GM19452 (cell line): ENCODE results near the gene RNF130.

Experiments used
- ATAC-seq: cut with Tn5 transposase; IDR thresholded peaks from one replicate; pipeline ENCODE4 v1.9.1; 2021; ENCODE audit not compliant: unreplicated experiment

Gene RNF130

DNA sequence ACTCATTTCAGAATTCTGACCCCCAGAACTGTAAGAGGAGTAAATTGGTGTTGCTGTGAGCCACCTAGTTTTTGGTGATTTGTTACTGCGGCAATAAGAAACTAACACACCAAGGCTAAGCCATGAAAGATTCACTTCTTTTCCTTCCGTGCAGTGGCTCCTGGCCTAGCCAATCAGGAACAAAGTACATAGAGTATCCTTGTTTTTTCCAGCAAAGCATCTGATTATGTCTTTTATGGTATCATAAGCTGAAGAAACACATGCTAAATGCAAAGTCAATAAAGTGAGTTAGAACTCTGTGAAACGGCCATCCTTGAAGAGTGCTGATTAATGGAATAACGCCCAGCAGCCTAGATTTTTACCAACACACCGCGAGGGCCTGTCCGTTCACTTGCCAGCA lies 11.4 kb downstream of the RNF130 start:
- no peak for ATAC-seq

DNA sequence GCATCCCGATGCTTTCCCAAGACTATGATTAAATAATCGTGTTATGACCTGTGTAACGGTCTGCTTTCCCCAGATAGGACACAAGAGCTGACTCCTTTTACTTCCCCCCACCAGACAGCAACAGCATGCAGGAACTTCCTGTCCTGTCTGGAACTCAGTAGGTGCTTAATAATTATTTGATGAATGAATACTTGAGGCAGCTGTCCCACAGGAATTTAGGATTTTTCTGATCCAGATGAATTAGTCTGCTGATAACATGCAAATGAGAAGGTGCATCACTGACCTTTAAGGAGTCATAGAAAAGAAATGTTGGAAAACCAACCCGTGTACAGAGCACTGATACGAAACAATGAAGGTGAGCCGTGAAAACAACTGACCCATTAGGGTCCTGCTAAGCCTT lies 12.2 kb downstream of the RNF130 start:
- no peak for ATAC-seq

DNA sequence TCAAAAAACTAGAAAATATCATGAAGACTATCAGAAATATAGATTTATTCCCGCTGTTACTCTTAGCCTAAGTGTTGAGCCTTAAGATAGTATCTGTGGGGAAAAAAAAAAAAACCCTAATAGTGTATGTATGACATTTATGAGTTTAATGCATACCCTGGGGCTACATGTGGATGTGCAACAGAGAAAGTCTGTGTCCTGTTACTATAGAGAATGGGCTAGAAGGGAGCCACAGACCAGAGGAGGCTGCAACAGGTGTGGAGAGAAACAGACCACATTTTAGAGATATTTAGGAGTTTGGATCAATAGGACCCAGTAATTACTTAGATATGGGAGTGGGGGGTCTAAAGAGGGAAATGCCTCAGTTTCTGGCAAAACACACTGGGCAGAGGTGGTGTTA lies 15.4 kb downstream of the RNF130 start:
- ATAC-seq: no peak

DNA sequence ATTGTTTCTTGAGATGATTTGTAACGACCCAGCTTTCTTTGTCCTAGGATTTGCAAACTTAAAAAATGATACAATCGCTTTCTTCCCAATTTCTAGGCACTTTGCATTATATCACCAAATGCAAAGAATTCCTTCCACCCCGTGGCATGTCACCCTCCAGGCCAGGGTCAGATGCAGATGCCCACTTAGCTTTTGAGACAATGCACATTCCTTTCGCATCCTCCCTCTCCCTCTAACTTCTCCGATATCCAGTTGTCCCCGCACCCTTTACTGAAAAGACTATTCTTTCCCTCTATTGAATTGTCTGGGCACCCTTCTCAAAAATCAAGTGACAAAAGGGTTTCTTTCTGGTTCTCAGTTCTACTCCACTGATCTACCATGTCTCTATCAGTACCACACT lies 17.3 kb downstream of the RNF130 start:
- ATAC-seq: no peak

DNA sequence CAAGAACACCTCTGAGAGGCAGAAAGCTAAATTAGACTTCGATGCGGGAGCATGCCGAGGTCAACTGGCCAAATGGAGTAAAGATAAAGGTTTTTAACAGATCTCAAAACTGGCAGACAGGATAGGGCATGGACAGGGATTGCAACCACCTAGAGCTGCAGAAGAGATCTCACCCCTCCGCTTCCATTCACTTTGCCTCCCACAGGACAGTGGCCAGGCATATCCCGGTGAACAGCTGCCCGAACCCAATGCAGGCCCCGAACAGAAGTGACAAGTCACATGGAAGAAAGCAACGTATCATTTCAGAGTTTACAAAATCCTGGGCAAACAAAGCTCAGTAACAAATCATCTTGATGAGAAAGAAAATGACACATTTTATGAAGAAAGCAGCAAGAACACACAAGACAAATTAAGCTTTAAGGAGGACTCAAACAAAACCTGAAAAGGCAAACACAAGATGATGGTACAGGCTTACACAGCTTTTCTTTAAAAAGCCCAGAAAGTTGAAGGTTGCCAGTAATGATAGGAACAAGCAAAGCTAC lies 18.4 kb downstream of the RNF130 start:
- no peak for ATAC-seq

DNA sequence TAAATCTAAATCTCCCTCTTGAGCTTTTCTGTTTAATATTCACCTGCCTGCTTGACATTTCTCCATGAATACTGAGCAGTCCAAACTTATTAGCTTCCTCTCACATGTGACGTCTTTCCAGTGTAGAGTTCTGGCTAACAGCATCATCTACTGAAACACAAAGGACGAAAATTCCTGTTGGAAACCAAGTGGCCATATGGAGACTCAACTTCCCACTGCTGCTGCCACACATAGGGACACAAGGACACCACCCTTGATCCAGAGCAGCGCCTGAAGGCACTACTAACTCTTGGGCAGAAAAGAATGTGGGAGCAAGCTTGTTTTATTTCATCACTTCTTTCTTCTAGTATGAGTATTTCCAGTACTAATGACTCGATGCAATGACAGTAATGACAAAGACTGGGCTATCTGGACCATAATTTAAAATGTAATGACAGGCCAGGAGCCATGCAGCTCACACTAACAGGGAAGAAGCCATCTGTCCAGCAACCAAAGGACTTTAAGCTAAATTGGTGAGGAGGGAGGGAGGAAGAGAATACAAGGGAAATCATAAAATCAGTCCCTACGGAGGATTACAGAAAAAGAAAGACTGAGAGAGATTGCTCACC lies 19.2 kb downstream of the RNF130 start:
- no peak for ATAC-seq

DNA sequence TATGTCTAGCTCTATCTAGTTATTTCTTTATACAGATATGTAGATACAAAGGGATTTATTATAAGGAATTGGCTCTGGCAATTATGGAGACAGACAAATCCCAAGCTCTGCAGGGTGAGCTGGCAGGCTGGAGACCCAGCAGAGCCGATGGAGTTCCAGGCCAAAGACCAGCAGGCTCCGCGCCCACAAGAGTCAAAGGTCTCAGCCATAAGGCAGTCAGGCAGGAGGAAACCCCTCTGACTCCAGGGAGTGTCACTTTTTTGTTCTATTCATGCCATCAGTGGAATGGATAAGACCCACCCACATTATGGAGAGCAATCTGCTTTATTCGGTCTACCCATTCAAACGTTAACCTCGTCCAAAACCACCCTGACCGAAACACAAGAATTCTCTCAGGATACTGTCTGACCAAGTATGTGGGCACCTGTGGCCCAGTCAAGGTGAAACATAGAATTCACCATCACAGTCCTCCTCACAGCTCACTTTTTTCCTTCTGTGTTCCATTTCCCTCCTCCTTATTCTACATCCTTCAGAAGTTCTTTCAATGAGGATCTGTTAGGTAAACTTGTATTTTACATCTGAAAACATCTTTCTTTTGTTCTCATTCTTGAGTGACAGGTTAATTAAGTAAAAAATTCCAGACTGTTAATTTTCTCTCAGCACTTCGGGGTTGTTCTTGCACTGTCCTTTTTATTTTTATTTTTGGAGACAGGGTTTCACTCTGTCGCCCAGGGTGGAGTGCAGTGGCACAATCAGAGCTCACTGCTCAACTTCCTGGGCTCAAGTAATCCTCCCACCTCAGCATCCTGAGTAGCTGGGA lies 21.2 kb downstream of the RNF130 start:
- ATAC-seq: no peak

DNA sequence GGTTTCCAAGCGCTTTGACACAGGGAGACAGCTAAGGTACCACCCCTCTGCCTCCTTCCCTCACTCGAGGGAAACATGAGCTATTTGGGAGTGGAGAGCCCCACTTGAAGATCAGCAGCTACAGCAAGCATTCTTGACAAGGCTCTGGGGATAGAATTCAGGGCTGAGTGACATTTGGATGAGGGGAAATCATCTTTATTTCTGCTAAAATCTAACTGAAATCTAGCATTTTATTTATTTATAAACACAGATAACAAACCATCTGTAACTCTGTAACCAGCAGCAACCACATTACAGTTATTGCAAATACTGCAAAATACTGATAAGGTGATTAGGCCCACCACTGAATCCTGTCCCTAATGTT lies 22.4 kb downstream of the RNF130 start:
- no peak for ATAC-seq

DNA sequence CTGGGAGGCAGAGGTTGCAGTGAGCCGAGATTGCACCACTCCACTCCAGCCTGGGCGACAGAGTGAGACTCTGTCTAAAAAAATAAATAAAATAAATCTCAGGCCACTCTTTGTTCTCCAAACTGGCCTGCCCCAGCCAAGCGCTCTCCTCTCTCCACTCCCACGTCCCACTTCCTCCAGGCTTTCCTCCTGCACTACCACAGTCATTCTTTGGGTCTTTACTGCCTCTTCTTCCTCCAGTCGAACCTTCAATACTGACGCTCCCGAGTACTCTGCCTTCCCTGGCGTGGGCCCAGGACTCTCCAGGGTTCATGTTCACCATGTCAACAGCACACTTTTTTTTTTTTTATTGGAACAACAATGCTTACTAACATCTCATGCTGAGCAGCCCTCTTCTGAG lies 23.9 kb downstream of the RNF130 start:
- ATAC-seq: no peak

DNA sequence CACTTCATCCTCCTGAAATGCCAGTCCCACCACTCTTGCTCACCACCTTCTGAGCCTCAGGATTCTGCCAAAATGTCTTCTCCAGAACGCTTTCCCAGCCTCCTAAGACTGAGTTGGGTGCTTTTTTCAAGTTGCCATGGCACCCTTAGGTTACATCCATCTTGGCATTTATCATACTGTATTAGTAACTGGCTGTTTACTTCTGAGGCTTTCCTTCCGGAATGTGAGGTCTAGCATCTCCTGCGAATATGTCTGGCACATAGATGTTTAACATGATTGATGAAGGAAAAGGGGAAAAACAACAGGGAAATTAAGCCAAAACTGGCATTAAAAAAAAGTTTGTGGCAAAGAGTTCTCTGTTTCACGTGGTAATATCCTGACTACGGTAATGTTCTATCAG lies 24.9 kb downstream of the RNF130 start:
- no peak for ATAC-seq

DNA sequence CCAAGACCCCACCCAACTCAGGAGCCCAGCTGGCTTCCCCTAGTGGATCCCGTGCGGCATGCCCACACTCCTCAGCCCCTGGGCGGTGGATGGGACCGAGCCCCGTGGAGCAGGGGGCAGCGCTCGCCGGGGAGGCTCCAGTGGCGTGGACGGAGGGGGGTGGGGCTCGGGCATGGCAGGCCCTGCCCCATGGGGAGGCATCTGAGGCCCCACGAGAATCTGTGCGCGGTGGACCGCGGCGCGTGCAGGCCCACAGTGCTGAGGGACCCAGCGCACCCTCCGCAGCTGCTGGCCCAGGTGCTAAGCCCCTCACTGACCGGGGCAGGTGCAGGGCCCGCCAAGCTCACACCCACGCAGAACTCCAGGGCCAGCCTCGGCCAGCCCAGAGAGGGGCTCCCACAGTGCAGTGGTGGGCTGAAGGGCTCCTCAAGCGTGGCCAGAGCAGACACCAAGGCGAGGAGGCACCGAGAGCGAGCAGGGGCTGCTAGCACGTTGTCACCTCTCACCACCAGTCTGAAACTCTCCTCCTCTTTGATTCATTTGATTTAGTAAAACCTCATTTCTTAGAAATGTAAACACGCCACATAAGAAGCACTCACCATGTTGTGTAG lies 25.6 kb downstream of the RNF130 start:
- ATAC-seq: no peak

DNA sequence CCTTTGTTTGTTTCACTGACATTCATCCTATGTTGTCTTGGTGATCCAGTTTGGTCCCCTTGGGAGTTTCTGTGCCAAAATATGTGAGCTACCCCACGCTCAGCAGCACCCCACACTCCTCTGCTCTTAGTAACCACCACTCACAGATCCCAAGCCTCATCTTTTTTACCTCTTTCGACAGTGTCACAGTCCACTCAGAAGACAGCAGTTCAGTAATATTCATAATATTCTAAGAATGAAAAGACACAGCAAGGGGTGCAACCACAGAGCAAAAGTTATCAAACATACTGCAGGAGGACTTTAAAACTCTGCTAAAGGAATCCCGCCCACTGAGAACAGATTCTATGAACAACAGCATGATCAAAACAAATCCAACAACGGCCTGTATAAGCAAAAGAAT lies 28.2 kb downstream of the RNF130 start:
- ATAC-seq: no peak

DNA sequence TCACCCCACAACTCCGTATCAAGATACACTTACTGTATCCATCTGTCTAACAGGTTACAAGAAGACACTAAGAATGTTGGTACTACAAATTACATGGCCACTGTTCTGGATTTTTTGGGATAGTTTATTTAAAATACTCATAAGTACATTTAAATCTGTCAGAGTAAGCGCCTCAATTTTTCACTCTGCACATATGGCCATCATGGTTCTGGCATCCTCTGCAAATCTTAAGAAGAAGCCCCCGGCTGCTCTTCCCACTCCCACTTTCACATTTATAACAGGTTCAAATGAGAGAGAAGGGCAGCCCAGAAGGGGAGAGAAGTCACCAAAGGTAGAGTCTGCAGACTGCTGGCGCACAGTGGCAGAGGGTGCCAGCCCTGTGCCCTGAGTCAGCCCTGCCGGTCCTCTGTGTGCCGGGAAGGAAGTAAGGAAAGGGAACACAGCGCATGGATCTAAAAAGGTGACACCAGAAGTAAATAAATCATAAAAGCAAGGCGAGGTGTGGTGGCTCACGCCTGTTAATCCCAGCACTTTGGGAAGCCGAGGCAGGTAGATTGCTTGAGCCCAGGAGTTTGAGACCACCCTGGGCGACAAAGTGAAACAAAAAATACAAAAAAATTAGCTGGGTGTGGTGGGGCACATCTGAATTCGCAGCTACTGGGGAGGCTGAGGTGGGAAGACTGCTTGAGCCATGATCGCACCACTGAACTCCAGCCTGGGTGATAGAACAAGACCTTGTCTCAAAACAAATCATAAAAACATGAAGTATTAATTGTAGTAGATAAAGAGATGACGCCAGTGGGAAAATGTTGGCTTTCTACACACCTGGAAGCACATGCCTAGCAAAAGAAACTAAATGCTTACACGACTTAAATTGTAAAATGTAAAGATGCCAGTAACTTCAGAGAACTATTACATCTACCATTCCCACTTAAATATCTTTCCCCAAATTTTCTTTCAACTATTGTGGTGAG lies 30.0 kb downstream of the RNF130 start:
- no peak for ATAC-seq

DNA sequence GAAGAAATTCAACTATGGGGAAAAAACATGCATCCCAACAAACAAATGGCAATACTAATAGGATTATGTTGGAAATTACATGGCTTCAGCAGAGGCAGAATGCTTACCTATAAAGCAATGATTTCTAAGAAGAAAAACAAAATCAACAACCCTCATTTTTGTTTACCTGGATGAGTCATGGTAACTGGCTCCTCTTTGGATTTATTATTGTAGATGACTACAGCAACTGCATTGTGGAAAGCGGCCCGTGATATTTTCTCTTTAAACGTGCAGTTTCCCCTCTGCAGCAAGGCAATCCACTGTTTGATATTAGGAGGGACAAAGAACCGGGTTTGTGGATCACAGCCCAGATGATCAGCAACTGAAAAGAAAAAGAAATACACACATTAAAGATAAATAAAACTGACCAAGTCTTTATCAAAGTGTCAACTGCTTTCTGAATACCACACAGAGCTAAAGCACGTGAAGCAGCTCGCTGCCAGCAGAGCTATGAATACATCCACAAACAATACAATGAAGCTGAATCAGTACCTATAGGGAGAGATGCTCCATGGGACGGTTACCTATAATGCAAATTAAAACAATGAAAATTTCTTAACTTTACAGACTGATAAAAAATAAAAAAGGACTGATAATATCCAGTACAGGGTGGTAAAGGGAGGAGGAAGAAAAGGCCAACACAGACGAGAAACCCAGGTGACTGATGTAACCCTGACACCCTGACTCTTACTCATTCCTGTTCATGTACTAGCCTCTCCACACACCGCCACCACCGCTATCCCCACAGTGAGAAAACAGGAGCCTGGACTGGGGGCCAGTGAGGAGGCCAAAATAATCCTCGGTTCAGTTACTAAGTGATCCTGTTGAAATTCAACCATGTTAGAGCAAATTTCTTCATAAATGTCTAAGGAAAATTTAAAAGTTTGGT lies 31.0 kb downstream of the RNF130 start:
- ATAC-seq: no peak

DNA sequence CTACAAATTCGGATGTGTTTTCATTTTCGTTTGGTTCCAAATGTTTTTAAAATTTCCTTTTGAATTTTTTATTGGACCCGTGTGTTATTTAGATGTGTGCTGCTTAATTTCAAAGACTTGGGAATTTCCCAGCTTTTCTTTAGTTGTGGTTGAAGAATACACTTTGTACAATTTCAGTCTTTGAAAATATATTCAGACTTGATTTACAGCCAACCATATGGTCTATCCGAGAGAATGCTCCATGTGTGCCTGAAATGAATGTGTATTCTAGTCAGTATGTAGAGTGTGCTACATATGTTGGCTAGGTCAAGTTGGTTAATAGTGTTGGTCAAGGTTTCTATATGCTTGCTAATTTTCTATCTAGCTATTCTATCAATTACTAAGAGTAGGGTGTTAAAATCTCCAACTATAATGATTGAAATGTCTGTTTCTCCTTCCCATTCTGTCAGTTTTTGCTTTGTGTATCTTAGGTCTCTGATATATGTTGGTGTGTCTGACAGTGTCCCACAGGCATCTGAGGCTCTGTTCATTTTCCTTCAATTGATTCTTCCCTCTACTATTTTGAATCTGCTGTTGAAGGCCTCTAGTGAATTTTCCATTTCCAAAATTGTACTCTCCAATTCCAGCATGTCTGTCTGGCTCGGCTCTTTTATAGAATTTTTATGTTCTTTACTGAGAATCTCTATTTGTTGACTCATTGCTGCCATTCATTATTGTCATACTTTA lies 36.2 kb downstream of the RNF130 start:
- ATAC-seq: no peak

DNA sequence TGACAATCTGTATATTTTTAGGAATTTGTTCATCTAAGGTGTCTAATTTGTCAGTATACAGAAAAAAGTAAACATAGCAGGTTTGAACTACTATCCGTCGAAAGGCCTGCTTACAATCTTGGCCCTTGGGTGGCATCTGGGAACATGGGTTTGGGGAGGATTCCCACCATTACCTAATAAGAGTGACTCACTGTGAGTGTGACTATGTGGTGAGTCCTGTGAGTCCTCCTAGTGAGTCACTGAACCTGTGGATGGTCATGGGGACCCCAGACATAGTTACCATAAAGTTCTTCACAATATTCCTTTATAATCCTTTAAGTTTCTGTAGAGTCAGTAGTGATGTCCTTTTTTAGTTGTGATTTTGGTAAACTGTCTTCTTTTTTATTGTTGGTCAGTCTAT lies 37.0 kb downstream of the RNF130 start:
- ATAC-seq: no peak

DNA sequence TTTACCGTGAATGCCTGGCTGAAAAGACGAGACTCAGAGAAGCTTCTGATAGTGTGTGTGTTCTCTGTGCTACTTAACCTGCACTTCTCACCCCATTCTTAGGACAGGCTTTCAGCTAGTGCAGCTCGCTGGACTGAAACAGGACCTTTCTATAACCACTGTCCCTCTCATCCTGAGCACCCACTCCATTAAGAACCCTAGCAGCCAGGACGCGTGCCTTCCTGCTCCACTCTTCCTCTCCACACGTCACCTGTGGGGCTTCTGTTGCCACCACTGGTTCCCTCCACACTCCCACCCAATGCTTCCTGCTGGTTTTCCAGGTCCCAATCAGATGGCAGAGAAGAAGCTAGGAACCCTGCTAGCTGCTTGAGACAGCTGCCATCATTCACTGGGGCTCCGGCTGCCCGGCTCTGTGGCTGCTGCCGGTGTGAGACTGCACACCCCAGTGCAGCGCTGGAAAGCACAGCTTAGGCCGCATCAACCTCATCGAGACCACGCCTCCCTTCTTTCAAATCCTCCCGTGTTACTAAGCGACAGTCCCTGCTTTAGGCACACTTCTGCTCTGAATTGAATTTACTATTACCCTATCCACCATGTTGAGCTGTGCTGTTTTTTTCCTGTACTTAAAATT lies 44.0 kb downstream of the RNF130 start:
- no peak for ATAC-seq

DNA sequence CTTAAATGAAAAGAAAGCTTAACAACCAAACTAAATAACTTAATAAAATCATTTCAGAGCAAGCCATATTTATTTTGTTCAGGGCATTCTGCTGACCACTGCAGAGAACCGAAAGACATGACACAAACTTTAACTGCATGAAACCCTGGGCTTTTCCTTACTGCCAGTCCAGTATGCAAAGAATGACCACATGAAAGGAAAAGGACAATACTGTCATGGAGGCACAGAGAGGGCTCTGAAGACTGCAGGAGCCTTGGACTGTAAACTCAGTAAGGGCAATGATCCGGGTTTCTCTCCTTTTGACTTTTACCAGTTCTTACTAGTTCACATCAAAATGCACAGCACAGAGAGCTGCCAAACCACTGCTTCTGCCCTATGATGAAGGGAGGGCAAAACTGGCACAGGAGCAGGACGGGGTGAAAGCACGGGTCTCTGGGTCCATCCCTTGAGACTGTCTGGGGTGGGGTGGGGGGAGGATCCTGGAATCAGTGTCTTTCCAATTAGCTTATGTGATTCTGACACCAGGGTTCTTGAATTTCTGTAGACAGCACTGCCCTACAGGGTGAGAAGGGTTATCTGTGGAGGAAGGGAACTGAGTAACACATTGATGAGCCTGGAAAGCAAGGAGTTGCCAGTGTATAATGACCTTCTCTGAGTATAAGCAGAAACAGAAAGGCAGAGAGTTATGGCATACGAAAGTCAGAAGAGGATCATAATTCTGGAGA lies 44.7 kb downstream of the RNF130 start:
- ATAC-seq: no peak
